ENCODE data around the gene TNFAIP8L2.
A peak's percentile ranks its signal among the peaks of the same experiment; 100 is the strongest.

TNFAIP8L2 gene

GRCh38 chr1:151145304-151146071 lies 11.0 kb upstream of the TNFAIP8L2 start:
- peak overlapping the region; percentile 99 for H2AFZ ChIP-seq (ENCODE audit: low read length)
- H3K9me2 ChIP-seq (replicated peaks; ENCODE audit: insufficient read depth, low read length): no peaks in the 10 kb centered on the region
- DNase-seq: no peak
- no peaks in the 10 kb centered on the region for H3K9me3 ChIP-seq (replicated peaks; ENCODE audit: insufficient read depth, low read length)
- H3K79me2 ChIP-seq (ENCODE audit: low read length): no peaks in the 10 kb centered on the region
- TF ChIP-seq EZH2phosphoT487 (IDR thresholded peaks at IDR 0.05; ENCODE audit: low read length): no peak
- no peak for TF ChIP-seq EZH2 (optimal IDR thresholded peaks at IDR 0.05; ENCODE audit: low read depth, low read length)
- TF ChIP-seq, protein P1, sequence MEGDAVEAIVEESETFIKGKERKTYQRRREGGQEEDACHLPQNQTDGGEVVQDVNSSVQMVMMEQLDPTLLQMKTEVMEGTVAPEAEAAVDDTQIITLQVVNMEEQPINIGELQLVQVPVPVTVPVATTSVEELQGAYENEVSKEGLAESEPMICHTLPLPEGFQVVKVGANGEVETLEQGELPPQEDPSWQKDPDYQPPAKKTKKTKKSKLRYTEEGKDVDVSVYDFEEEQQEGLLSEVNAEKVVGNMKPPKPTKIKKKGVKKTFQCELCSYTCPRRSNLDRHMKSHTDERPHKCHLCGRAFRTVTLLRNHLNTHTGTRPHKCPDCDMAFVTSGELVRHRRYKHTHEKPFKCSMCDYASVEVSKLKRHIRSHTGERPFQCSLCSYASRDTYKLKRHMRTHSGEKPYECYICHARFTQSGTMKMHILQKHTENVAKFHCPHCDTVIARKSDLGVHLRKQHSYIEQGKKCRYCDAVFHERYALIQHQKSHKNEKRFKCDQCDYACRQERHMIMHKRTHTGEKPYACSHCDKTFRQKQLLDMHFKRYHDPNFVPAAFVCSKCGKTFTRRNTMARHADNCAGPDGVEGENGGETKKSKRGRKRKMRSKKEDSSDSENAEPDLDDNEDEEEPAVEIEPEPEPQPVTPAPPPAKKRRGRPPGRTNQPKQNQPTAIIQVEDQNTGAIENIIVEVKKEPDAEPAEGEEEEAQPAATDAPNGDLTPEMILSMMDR (IDR thresholded peaks at IDR 0.05; ENCODE audit: low read length): no peak
- no peaks in the 10 kb centered on the region for H4K20me1 ChIP-seq (ENCODE audit: insufficient read depth, low read length)
- H3K36me3 ChIP-seq (replicated peaks; ENCODE audit: insufficient read depth, low read length): no peaks in the 10 kb centered on the region
- H3K4me2 ChIP-seq (ENCODE audit: low read depth, low read length): peak overlapping the region; percentile 100
- H3K27ac ChIP-seq (ENCODE audit: low read length): no peak overlapping the region
- H3F3A ChIP-seq (ENCODE audit: insufficient read depth, low read length): no peaks in the 10 kb centered on the region
- peak overlapping the region; percentile 96 for H3K4me3 ChIP-seq (ENCODE audit: low read length)
- H3K27me3 ChIP-seq (replicated peaks; ENCODE audit: insufficient read depth, low read length): peaks cover 15% of the 10 kb centered on the region
- peak overlapping the region; percentile 56; the same call in 1 of the 2 replicates for H3K9ac ChIP-seq (ENCODE audit: low read length)
- H3K4me1 ChIP-seq (ENCODE audit: low read length): peaks cover 8% of the 10 kb centered on the region; the same call in 1 of the 2 replicates

GRCh38 chr1:151146072-151146411 lies 10.4 kb upstream of the TNFAIP8L2 start:
- Histone ChIP-seq H3K4me3 (ENCODE audit: low read length) (peak overlapping the region; percentile 96), H3K4me1 (ENCODE audit: low read length) (peaks cover 8% of the 10 kb centered on the region; the same call in 1 of the 2 replicates), H3K27ac (ENCODE audit: low read length) (no peak overlapping the region), H3K9me2 (replicated peaks; ENCODE audit: insufficient read depth, low read length) (no peaks in the 10 kb centered on the region), H3K9ac (ENCODE audit: low read length) (peak overlapping the region; percentile 56; the same call in 1 of the 2 replicates), H3K36me3 (replicated peaks; ENCODE audit: insufficient read depth, low read length) (no peaks in the 10 kb centered on the region), H2AFZ (ENCODE audit: low read length) (peak overlapping the region; percentile 99), H3K27me3 (replicated peaks; ENCODE audit: insufficient read depth, low read length) (peaks cover 15% of the 10 kb centered on the region), H3F3A (ENCODE audit: insufficient read depth, low read length) (no peaks in the 10 kb centered on the region), H3K4me2 (ENCODE audit: low read depth, low read length) (peak overlapping the region; percentile 100), H3K79me2 (ENCODE audit: low read length) (no peaks in the 10 kb centered on the region), H4K20me1 (ENCODE audit: insufficient read depth, low read length) (no peaks in the 10 kb centered on the region), H3K9me3 (replicated peaks; ENCODE audit: insufficient read depth, low read length) (no peaks in the 10 kb centered on the region)
- no peak for DNase-seq
- TF ChIP-seq EZH2 (optimal IDR thresholded peaks at IDR 0.05; ENCODE audit: low read depth, low read length) (no peak), EZH2phosphoT487 (IDR thresholded peaks at IDR 0.05; ENCODE audit: low read length) (no peak)
- TF ChIP-seq, protein P1 (IDR thresholded peaks at IDR 0.05; ENCODE audit: low read length): no peak

DNA sequence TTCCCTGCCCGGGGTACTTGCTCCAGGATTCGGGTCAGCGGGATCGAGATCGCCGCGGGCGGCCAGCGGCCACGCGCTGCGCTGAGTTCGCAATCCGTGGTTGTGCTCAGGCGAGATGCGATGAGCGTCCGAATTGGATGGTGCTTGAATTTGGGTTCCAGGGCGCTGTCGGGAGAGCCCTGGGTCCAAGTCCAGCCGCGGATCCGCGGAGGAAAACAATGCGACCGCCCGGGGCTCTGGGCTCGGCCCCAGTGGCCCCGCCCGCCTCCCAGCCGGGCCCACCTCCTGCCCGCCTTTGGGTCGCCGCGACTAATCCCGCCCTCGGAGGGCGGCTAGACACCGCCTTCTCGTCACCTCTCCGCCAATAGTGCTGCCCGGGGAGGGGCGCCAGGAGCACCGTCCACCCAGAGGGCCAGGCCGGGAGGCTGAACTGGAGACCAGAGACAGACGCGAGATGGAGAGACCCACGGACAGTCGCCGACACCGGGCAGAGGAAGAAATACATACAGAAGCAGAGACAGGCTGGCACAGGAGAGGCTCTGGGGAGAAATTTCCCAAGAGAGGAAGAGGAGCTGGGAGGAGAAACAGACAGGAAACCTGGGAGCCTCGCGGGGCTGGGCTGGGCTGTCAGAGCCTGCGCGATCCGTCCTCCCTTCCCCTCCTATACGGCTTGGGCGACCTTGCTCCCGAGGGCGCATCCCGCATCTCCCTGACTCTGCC lies 9.9 kb upstream of the TNFAIP8L2 start, which contains the start of gene SEMA6C:
Gene SEMA6C (minus strand): TSS at position 220 of the 720 bp plus-strand sequence. CDS start 4,010 bp downstream, outside the sequence.
- H3K79me2 ChIP-seq (ENCODE audit: low read length): no peaks in the 10 kb centered on the region
- peak within 1 kb of the TSS; percentile 96 for H3K4me3 ChIP-seq (ENCODE audit: low read length)
- H3K9ac ChIP-seq (ENCODE audit: low read length): peak within 1 kb of the TSS; percentile 56; the same call in 1 of the 2 replicates
- H2AFZ ChIP-seq (ENCODE audit: low read length): peak within 1 kb of the TSS; percentile 99
- peak within 1 kb of the TSS; percentile 100 for H3K4me2 ChIP-seq (ENCODE audit: low read depth, low read length)
- peaks cover 15% of the 10 kb centered on the region for H3K27me3 ChIP-seq (replicated peaks; ENCODE audit: insufficient read depth, low read length)
- no peak within 1 kb of the TSS for H3K27ac ChIP-seq (ENCODE audit: low read length)
- H3K4me1 ChIP-seq (ENCODE audit: low read length): peaks cover 8% of the 10 kb centered on the region; the same call in 1 of the 2 replicates
- no peaks in the 10 kb centered on the region for H3K9me2 ChIP-seq (replicated peaks; ENCODE audit: insufficient read depth, low read length)
- no peaks in the 10 kb centered on the region for H4K20me1 ChIP-seq (ENCODE audit: insufficient read depth, low read length)
- peak; percentile 92 for DNase-seq
- H3K9me3 ChIP-seq (replicated peaks; ENCODE audit: insufficient read depth, low read length): no peaks in the 10 kb centered on the region
- H3K36me3 ChIP-seq (replicated peaks; ENCODE audit: insufficient read depth, low read length): no peaks in the 10 kb centered on the region
- TF ChIP-seq, protein P1 (IDR thresholded peaks at IDR 0.05; ENCODE audit: low read length): no peak
- TF ChIP-seq EZH2phosphoT487 (IDR thresholded peaks at IDR 0.05; ENCODE audit: low read length) (no peak), EZH2 (optimal IDR thresholded peaks at IDR 0.05; ENCODE audit: low read depth, low read length) (no peak)
- no peaks in the 10 kb centered on the region for H3F3A ChIP-seq (ENCODE audit: insufficient read depth, low read length)

Data from MM.1S (cell line).